ENCODE data around the gene MAPKAPK2. TPM values are rescaled to one million over a fixed set of nuclear protein-coding genes. Genes with fewer than 3 reads are reported as not detected.

MAPKAPK2 gene
- total RNA-seq (2022) = 88.2 and 96.8 TPM in 2 replicates
- percentile 87 among the genes with signal in this experiment for Bru-seq, nascent RNA
- BruChase-seq, experiment 1, labeled RNA remaining after a 2-hour chase = percentile 81 among the genes with signal in this experiment
- BruChase-seq, experiment 2, labeled RNA remaining after a 6-hour chase = percentile 87 among the genes with signal in this experiment
- long read RNA-seq, partial matches to known transcripts = 1 of 8 reads
- long read RNA-seq, other reads (novel, unspliced or antisense) = 4 of 8 reads

- H3K4me1 ChIP-seq = peaks cover 48% of the 10 kb centered on the region
- Mint-ChIP-seq H3K27ac (ENCODE audit: unreplicated experiment) (peak within 1 kb of the TSS; percentile 70), H3K9me3 (ENCODE audit: unreplicated experiment) (no peaks in the 10 kb centered on the region), H3K4me1 (ENCODE audit: low read depth, unreplicated experiment) (peaks cover 37% of the 10 kb centered on the region), H3K4me3 (ENCODE audit: unreplicated experiment) (peak within 1 kb of the TSS; percentile 80), H3K36me3 (ENCODE audit: insufficient read depth, unreplicated experiment) (peaks cover 6% of the 10 kb centered on the region), H3K27me3 (ENCODE audit: insufficient read depth, unreplicated experiment) (no peaks in the 10 kb centered on the region)
- no peak for TF ChIP-seq CTCF (IDR thresholded peaks at IDR 0.05; ENCODE audit: insufficient read depth in 1 of 2, low read depth in 1 of 2, low read length in 1 of 2, severe bottlenecking in 1 of 2, unreplicated experiment in 1 of 2)
- peak; percentile 67 to 79 for DNase-seq
- no peaks in the 10 kb centered on the region for H3K9me3 ChIP-seq
- H3K27me3 ChIP-seq (replicated peaks; ENCODE audit: control insufficient read depth, insufficient read depth, low read length) = no peaks in the 10 kb centered on the region
- no TSS peak for BruUV-seq (replicated peaks)
- ChIA-PET CTCF (interaction anchor here (0.8 kb wide), 1 partner anchor 12 kb away, joined by 3 read pairs; no protein-coding TSS in a partner anchor), POLR2A (interaction anchor here (0.6 to 1.8 kb wide), 4 partner anchors 10 to 72 kb away, joined by 4 to 7 read pairs (median 4); partner anchors contain the start of gene EIF2D)
- intact Hi-C loops (cut with micrococcal nuclease; ENCODE audit: unreplicated experiment) = no loop called here
- peak within 1 kb of the TSS; percentile 72 for H3K4me3 ChIP-seq (ENCODE audit: low read depth, low read length)
- H3K36me3 ChIP-seq (ENCODE audit: control insufficient read depth, insufficient read depth, low read length) = no peaks in the 10 kb centered on the region
Observed at GRCh38 chr1:206684478-206685333, at the start of gene MAPKAPK2. MAPKAPK2 (plus strand) TSS chr1:206684905; CDS start chr1:206685230, 325 bp downstream.

GRCh38 chr1:206635080-206635977, 49.4 kb upstream of the MAPKAPK2 start, which contains the start of gene DYRK3:
DYRK3 (plus strand) TSS chr1:206635536; CDS start chr1:206635704, 168 bp downstream.
- intact Hi-C loops (cut with micrococcal nuclease; ENCODE audit: unreplicated experiment) = loop anchor here (2.0 kb wide), 2 partner anchors 51 to 73 kb away; no protein-coding TSS in a partner anchor
- peak within 1 kb of the TSS; percentile 74 for H3K27ac Mint-ChIP-seq (ENCODE audit: unreplicated experiment)
- DNase-seq = peak; percentile 89 to 90
- no peaks in the 10 kb centered on the region for H3K9me3 Mint-ChIP-seq (ENCODE audit: unreplicated experiment)
- POLR2A ChIA-PET = interaction anchor here (1.1 kb wide), 1 partner anchor 23 kb away, joined by 7 read pairs; the partner anchor contains the start of gene EIF2D
- peak within 1 kb of the TSS; percentile 78 for H3K4me3 Mint-ChIP-seq (ENCODE audit: unreplicated experiment)
- TF ChIP-seq CTCF (IDR thresholded peaks at IDR 0.05; ENCODE audit: insufficient read depth in 1 of 2, low read depth in 1 of 2, low read length in 1 of 2, severe bottlenecking in 1 of 2, unreplicated experiment in 1 of 2) = no peak
- CTCF ChIA-PET = interaction anchor here (0.6 to 3.9 kb wide), 6 partner anchors 23 to 376 kb away, joined by 3 to 46 read pairs (median 6); partner anchors contain the start of gene EIF2D
- no peaks in the 10 kb centered on the region for H3K4me1 ChIP-seq
- peaks cover 6% of the 10 kb centered on the region for H3K36me3 Mint-ChIP-seq (ENCODE audit: insufficient read depth, unreplicated experiment)
- H3K4me1 Mint-ChIP-seq (ENCODE audit: low read depth, unreplicated experiment) = peaks cover 7% of the 10 kb centered on the region
- H3K9me3 ChIP-seq = no peaks in the 10 kb centered on the region
- H3K36me3 ChIP-seq (ENCODE audit: control insufficient read depth, insufficient read depth, low read length) = no peaks in the 10 kb centered on the region
- H3K27me3 Mint-ChIP-seq (ENCODE audit: insufficient read depth, unreplicated experiment) = no peaks in the 10 kb centered on the region
- H3K4me3 ChIP-seq (ENCODE audit: low read depth, low read length) = peak within 1 kb of the TSS; percentile 86
- TSS peak; percentile 96 for BruUV-seq (replicated peaks)
- no peaks in the 10 kb centered on the region; the same call in 1 of the 2 replicates for H3K27me3 ChIP-seq (replicated peaks; ENCODE audit: control insufficient read depth, insufficient read depth, low read length)
